LNCaP clone FGC (cell line): ENCODE results near the gene GET4.
"Not testable (repeated sequence)": the region's sequence is repeated elsewhere in the genome, so short reads cannot be mapped to it uniquely, and the experiment has no call there.

Experiments
- DNase-seq: peaks from one replicate; pipeline ENCODE4 v3.0.0-alpha.2; 2011; ENCODE audit warnings: low read depth
- H3K4me3 ChIP-seq: 2 replicates; pipeline ENCODE4 v1.5.1; 2011; ENCODE audit warnings: mild to moderate bottlenecking, low read depth, low read length, control low read depth
- CTCF ChIP-seq: IDR thresholded peaks from 2 replicates; pipeline ENCODE4 v1.5.1; 2012; ENCODE audit warnings: mild to moderate bottlenecking; ENCODE audit not compliant: control insufficient read depth, insufficient read depth; ENCODE audit errors: extremely low read depth

GET4 gene

GRCh38 chr7:937856-938484 lies 61.6 kb downstream of the GET4 start:
- TF ChIP-seq CTCF, result no peak
- H3K4me3 ChIP-seq, result no peak overlapping the region
- DNase-seq, result no peak

GRCh38 chr7:938546-939185 lies 62.3 kb downstream of the GET4 start:
- DNase-seq, result no peak
- no peak overlapping the region for H3K4me3 ChIP-seq
- no peak for TF ChIP-seq CTCF

DNA sequence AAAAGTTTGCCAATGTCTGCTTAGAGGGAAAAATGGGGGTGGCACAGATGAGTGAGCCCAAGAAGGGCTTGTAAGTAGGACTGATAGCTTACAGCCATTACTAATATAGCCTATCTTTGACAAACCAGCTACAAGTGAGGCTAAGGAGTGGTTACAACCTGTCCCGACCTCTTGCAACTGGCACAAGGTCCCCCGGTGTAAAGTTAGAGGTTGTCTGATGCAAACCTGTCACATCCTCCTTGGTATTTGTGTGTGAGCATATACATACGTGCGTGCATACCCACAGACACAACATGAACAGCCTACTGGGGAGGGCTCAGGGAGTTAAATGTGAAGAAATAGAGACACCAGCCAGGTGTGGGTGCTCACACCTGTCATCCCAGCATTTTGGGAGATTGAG lies 63.5 kb downstream of the GET4 start:
- H3K4me3 ChIP-seq, result no peak overlapping the region
- DNase-seq, result no peak
- no peak for TF ChIP-seq CTCF

- DNase-seq, result no peak
- H3K4me3 ChIP-seq, result no peak overlapping the region
- no peak for TF ChIP-seq CTCF
Observed at GRCh38 chr7:940599-941408, 64.5 kb downstream of the GET4 start.

- not testable (repeated sequence) for H3K4me3 ChIP-seq
Observed at GRCh38 chr7:943793-944192, 67.4 kb downstream of the GET4 start.

GRCh38 chr7:944744-945143 lies 68.4 kb downstream of the GET4 start:
- TF ChIP-seq CTCF, result no peak
- H3K4me3 ChIP-seq, result no peak overlapping the region
- DNase-seq, result no peak

More at GRCh38 chr7:943793-944192, 67.4 kb downstream of the GET4 start:
- not testable (repeated sequence) for DNase-seq

DNA sequence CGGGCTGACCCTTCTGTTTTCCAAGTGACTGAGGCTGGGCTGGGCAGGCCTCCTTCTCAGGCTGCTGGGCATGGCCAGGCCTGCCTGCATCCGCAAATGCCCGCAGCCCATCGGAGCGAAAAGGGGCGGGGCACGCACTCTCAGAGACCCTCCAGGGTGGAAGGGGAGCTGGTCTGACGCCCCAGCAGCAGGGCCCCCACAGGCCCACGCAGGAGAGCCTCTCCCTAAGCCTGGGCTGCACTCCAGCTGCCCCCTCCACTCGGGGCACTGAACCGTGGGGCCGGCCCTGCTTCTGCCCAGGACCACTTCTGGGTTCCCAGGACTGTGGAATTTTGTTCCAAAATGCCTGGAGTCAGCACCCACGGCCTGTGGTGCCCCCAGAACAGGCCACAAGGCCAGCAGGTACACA lies 68.8 kb downstream of the GET4 start:
- no peak for TF ChIP-seq CTCF
- no peak overlapping the region for H3K4me3 ChIP-seq
- DNase-seq, result no peak
